ENCODE data around the gene PAX2.
"Not testable (repeated sequence)": the region's sequence is repeated elsewhere in the genome, so short reads cannot be mapped to it uniquely, and the experiment has no call there.

PAX2 gene

GRCh38 chr10:100744987-100745881, at the start of gene PAX2:
Gene PAX2, plus strand, starts transcription at chr10:100745582. Its CDS starts 679 bp downstream, at chr10:100746261.
- peak; percentile 4 to 37 for DNase-seq

- DNase-seq: no peak
Observed at GRCh38 chr10:100696477-100696901, 48.9 kb upstream of the PAX2 start.

GRCh38 chr10:100697070-100697469, 48.3 kb upstream of the PAX2 start:
- peak in 1 of 2 experiments; percentile 45 for DNase-seq

DNA sequence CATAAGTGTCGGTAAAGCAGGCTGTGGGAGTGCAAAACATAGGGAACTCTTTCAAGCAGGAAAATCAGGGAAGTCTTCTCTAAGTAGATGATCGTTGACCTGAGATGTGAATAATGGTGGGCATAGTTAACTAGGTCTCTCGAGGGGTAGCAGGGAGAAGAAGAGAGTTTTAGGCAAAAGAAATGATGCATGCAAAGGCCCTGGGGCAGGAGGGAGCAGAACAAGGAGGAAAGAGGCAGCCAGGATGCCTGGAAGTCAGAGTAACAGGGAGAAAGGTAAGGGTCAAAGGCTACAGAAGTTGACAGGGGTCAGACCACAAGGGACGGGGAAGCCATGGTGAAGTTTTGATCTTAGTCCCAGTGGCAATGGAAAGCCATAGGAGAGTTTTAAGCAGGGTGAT, 47.8 kb upstream of the PAX2 start:
- no peak for DNase-seq

DNA sequence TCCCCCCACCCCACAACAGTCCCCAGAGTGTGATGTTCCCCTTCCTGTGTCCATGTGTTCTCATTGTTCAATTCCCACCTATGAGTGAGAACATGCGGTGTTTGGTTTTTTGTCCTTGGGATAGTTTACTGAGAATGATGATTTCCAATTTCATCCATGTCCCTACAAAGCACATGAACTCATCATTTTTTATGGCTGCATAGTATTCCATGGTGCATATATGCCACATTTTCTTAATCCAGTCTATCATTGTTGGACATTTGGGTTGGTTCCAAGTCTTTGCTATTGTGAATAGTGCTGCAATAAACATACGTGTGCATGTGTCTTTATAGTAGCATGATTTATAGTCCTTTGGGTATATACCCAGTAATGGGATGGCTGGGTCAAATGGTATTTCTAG, 43.7 kb upstream of the PAX2 start:
- DNase-seq: not testable (repeated sequence)

GRCh38 chr10:100705139-100705538, 40.2 kb upstream of the PAX2 start:
- no peak for DNase-seq

DNA sequence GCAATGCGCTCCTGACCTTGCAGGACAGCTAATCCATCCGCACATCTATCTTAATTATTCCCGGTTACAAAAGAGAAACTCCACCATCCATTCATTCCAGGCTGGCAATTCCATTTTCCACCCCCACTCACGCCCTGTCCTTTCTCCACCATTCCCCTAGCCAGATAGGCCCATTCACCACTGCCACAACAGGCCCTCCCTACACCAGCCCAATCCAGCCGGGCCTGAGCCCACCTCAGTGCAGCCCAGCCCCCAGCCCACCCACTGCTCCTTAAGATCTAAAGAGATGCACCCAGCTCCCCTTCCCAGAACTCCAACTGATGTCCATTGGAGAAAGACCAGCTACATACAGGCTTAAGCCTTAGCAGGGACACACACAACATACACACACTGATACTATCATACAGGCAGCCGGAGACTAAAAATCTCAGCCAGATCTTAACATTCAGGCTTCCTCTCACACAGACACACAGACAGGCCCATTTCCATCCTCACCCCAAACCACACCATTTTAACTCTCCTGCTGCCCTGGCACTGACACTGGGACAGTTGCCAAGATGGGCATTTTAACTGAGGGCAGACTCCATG, 38.0 kb upstream of the PAX2 start:
- DNase-seq: no peak

- DNase-seq: no peak
Observed at GRCh38 chr10:100709146-100710082, 36.0 kb upstream of the PAX2 start.

DNA sequence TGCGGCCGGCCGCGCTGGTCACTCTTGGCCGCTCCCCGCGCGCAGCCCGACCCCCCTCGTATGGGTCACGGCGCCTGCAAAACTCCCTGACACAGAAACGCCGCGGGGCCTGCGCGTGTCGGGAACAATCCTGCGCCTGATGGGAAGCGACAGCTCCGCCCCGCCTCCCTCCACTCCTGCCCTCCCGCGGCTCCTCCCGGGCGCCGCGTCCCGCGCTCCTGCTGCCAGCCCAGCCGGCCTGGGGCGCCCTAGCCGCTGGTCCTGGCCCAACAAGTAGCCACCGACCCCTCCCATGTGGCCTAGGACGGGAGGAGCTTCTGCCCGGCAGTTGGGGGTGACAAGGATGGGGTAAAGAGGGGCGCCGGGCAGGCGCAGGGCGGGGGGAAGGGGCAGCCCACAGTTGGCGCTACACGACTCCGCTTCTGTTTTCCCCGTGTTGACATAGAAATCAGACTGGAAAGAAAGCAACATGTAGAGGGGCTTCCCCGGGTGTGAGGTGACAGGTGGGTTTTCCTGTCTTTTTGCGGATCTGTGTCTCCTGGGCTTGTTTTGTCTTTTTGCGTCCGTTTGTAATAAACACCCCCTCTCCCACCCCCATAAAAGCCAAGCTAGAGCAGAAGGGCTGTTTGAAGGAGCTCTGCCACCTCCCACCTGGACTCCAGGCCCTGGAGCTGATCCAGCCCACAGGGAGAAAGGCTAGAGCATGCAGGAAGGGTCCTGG, 35.1 kb upstream of the PAX2 start:
- no peak for DNase-seq

- DNase-seq: no peak
Observed at GRCh38 chr10:100713049-100713858, 32.1 kb upstream of the PAX2 start.

DNA sequence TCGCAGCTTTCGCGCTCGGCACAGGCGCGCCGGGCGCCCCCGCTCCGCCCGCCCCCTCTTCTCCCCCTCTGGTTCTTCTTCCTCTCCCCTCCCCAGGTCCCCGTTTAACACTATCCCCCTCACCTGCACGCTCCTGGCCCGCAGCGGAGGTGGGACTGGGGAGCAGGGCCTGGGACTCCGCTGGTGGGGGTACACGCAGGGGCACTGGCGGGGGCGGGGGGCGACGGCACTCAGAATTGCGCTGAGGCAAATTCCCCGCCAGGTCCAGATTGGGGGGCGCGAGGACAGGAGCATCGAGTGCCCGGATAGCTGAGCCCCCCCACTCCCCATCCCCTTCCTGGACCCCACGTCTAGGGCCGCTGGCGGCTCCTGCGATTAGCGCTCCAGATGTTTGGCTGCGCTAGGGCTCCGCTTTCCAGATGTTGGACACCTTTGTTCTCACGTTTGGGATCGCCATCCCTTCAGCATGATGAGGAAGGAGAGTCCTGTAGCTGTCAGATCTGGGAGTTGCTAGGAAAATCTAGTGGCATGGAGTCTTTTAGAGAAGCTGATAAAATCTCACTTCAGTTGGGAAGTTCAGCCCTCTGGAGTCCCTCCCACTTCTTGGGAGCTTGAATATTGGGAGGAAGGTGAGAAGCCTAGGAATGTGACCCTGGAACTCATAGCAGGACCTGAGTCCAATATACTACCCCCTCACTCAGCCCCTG, 31.4 kb upstream of the PAX2 start:
- no peak for DNase-seq

DNA sequence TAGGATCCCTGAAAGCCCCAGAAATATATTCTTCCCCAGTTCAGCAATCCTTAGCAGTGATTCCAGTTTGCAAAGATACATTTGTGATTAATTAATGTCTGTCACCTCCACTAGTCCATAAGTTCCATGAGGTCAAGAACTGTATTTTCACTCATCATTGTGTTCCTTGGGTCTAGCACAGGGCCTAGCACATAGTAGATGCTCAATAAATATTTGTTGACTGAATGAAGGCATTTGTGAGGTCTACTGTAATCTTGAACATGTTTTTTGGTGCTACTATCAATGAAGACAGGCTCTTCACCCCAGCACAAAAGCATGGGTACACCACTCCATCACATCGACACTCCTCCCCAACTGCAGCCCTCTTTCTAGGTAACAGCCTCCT, 30.8 kb upstream of the PAX2 start:
- DNase-seq: no peak

DNA sequence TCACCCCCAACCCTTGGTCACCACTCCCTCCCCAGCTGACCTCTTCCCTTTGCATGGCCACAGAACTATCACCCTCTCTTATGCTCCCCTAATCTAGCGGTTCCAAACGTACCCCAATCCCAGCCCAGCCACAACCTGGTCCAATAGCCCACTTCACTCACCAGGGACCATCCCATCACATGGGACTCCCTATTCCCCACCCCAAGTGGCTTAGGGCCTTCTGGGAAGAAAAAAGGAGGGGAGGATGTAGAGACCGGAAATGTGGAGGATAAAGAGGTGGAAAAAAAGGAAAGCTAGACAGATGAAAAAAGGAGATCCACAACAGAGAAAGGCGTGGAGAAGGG, 30.3 kb upstream of the PAX2 start:
- no peak for DNase-seq

- DNase-seq: no peak
Observed at GRCh38 chr10:100715445-100716385, 29.7 kb upstream of the PAX2 start.

GRCh38 chr10:100717166-100717565, 28.2 kb upstream of the PAX2 start:
- DNase-seq: no peak

DNA sequence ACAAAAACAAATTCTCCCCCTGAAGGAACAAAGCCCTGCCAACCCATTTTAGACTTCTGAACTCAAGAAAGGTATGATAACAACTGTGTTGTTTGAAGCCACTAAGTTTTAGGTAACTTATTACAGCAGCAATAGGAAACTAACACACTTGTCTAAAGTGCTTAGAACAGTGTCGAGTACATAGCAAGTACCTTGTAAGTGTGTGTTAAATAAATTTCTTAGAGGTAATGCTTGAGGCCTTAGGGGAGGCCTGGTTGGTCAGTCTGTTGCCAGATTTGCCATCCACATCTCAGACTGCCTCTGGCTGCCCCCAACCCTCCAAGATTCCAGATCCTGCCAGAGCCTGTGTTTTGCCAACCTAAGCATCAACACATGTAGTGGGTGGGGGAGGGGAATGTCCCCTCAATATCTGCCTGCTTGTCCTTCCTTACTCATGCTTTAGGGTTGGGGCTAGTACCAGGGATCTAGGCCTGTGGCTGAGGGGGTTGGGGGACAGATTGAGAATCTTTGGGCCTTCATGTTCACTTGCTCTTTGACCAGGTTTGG, 27.1 kb upstream of the PAX2 start:
- no peak for DNase-seq

DNA sequence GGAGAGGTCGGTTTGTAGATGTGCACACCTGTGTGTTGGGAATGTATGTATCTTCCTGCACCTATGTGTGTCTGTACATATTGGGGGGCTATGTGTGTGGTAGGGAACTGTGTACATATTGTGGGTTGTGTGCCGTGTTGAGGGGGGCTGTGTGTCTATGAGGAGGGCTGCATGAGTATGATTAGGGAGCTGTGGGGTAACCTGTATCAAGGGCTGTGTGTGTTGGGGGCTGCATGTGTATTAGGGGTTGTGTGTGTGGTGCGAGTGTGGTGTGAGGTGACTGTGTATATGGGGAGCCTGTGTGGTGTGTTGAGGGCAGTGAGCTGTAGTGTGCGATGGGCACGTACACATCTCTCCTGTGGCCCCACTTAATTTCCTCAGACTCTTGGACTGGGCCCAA, 22.2 kb upstream of the PAX2 start:
- DNase-seq: no peak

- no peak for DNase-seq
Observed at GRCh38 chr10:100723770-100724530, 21.4 kb upstream of the PAX2 start.

GRCh38 chr10:100724531-100725027, 20.8 kb upstream of the PAX2 start:
- no peak for DNase-seq

Data from SW 1271 (cell line).